ENCODE data around the gene ZNF385D.

Gene ZNF385D

DNA sequence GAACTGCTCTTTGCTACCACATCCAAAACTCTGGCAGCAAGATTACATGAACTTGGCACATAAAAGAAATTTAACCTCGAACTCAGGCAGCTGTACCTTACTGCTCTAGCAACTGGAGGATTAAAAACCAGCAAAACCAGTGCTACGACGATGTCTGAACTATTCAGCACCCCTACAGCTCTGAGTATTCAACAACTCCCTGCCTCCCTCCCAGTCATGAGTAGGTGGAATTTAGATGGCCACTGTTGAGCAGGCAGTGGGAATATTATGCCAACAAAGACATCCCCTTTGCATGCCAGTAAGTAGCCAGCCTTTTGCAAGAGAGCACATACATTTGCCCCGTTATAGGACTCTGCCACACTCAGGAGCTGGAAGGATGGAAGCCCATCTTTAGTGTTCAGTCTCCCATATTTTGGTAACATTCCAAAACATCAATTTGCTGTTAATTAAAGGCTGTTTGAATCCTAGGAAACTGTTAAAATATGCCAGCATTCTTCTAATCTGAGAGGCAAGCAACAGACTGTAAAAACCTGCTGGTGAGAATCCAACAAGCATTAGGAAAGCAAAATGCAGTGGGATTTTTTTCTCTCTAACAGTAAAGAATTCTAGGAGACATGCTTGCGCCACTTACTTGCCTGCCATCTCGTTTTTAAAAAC, 85.4 kb downstream of the ZNF385D start:
- no peak for DNase-seq

DNA sequence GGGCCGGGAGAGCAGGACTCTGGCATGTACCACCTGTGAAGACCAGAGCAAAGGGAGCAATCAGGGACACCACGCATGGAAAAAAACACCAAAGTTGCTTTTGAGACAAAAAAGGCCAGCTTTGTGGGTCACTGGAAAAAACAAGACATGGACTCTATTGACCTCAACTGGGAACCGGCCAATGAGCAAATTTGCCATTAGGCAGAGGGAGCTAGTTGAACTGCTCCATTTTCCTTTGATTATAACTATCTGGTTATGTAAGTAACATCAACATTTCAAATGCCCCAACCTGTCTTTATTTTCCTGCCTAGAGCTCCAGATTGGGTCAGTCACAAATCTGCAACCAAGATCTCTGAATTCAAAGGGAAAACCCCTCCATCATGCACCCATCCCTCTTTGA, 86.0 kb downstream of the ZNF385D start:
- no peak for DNase-seq

GRCh38 chr3:21662403-21662802, 88.6 kb downstream of the ZNF385D start:
- DNase-seq, result no peak

DNA sequence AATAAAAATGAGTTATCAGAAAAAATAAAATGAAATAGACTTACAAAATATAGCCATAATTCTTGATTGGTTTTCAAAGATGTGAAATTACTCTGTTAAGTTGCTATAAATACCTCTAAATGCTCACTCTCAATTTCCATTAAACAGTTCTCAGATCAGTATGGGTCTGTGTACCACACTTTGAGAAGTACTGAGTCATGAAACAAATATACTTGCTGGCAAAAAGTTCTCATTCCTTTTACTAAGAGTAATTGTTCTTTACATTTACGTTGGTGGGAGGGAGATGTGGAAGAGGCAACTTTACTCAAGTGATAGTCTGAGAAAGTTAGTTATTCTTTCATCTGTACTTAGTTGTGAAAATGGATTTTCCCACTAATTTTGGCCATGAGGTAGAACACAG, 96.3 kb downstream of the ZNF385D start:
- no peak for DNase-seq

DNA sequence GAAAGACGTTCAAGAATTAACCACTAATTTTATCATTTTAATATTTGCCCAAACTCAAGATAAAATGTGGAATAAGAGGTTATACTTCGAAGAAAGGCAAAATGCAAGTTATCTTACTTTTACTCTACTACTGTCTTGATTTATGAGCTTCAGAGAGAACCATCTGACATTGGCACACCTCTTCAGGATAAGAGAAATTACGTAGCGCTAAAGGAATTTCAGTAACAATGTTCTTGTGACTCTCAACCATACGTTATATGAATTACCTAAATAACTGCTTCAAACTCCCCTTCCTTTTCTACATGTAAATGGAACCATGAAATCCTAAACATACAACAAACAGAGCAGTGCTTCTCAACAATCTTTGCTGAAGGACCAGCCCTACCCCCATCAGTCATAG, 96.8 kb downstream of the ZNF385D start:
- no peak for DNase-seq

- no peak for DNase-seq
Measured at GRCh38 chr3:21649519-21649918, 101.5 kb downstream of the ZNF385D start.

DNA sequence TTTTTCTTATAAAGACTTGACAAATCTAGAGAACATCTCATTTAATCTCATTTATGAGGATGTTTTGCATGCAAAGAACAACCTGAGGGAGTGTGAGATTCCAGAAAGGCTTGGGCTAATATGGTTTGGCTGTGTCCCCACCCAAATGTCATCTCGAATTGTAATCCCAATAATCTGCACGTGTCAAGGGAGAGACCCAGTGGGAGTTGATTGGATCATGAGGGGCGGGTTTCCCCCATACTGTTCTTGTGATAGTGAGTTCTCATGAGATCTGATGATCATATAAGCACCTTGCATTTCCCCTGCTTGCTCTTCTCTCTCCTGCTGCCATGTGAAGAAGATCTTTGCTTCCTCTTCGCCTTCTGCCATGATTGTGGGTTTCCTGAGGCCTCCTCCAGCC, 103.0 kb downstream of the ZNF385D start:
- no peak for DNase-seq

GRCh38 chr3:21645121-21645897, 105.7 kb downstream of the ZNF385D start:
- no peak for DNase-seq

DNA sequence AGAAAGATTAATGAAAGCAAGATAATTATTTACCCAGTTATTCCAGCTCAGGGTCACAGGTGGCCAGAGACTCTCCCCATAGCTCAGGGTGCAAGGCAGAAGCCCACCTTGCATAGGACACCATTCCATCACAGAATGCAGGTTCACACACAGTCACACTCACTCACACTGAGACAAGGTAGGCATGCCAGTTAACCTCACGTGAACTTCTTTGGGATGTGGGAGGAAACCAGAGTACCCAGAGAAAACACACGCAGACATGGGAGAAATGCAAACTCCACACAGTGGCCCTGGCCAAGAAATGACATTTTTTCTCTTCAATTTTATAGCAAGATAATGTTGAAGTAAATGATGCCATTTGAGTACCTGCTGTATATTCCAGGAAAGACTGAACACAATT, 106.7 kb downstream of the ZNF385D start:
- no peak for DNase-seq

DNA sequence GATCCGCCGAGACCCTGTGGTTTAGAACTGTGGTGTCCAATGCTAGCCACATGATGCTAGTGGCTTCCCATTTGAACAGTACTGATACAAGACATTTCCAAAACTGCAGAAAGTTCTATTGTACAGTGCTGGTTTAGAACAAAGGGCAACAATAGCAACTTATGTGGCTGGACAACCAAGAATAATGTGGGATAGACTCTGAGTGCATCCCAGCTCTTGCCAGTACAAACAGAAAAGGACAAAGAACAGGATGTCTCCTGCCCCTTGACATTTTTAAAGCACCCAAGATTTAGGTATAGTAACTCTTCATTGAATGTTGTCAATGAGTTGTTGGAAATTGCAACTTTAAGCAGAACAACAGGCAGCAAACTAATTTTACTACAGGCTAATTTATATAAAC, 107.3 kb downstream of the ZNF385D start:
- DNase-seq, result no peak

- no peak for DNase-seq
Measured at GRCh38 chr3:21642433-21642832, 108.6 kb downstream of the ZNF385D start.

DNA sequence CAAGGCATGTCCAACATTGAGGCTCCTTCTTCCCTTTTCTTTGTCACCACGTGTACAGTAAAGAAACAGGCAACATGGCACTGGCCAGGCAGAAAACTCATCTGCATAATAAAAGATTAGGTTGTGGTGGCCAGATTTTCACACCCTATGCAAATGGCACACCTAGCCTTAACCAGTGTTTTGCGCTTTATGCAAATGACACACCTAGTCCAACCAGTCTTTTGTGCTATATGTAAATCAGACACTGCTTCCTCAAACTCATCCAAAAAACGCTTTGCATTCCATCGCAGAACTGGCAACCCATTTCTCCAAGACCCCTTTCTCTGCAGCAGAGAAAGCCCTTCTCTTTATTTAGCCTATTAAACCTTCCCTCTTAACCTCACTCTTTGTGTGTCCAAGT, 109.1 kb downstream of the ZNF385D start:
- no peak for DNase-seq

- DNase-seq, result no peak
Measured at GRCh38 chr3:21638488-21638887, 112.5 kb downstream of the ZNF385D start.

DNA sequence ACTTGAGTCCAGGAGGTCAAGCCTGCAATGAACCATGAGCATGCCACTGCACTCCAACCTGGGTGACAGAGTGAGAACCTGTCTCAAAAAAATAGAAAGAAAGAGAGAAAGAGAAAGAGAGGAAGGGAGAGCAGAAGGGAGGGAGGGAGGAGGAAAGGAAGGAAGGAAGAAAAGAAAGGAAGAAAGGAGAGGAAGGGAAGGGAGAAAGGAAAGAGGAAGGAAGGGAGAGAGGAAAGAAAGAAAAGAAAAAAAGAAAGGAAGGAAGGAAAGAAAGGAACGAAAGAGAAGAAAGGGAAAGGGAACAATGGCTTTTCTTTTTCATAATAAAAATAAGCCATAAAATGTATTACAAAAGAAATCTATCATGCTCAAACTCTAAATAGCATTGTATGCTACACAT, 116.9 kb downstream of the ZNF385D start:
- no peak for DNase-seq

- DNase-seq, result no peak
Measured at GRCh38 chr3:21624524-21624923, 126.5 kb downstream of the ZNF385D start.

GRCh38 chr3:21621181-21621651, 129.8 kb downstream of the ZNF385D start:
- DNase-seq, result no peak

GRCh38 chr3:21620511-21621155, 130.4 kb downstream of the ZNF385D start:
- DNase-seq, result no peak

- no peak for DNase-seq
Measured at GRCh38 chr3:21618695-21619094, 132.3 kb downstream of the ZNF385D start.

DNA sequence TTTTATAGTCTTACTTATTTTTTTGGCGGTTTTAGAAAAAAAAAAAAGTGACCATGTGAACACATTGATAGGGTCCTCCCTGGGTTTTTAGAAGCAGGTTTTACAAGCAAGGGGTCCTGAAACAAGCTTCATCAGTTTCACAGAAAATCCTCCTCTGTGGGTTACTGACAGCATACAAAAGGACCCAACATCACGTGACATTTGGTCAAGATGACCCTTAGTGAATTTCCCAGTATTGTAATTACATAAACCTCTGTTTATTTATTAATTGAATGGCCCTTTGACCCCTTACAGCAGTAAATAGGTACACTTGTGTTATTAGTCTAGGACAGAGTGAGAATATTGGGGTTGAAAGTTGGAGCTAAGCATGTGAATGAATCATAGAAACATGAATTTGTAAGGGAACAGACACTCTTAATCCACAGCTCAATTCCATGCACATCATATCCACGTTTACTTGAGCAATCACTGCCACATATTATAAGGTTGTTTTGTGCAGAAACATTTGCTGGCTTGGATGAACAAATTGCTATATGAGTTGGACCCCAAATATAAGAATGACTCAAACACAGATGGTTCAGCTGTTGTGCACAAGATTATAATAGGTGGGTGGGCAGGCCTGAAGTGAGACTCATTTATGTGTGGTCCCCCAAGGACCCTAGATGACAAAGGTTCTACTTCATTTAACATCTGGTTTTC, 137.5 kb downstream of the ZNF385D start:
- DNase-seq, result no peak

- DNase-seq, result no peak
Measured at GRCh38 chr3:21601178-21601577, 149.8 kb downstream of the ZNF385D start.

DNA sequence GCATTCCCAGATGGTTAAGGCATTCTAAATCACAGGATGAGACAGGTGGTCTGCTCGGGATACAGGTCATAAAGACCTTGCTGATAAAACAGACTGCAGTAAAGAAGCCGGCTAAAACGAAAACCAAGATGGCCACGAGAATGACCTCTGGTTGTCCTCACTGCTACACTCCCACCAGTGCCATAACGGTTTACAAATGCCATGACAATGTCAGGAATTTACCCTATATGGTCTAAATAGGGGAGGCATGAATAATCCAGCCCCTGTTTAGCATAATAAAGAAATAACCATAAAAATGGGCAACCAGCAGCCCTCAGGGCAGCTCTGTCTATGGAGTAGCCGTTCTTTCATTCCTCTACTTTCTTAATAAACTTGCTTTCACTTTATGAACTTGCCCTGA, 151.1 kb downstream of the ZNF385D start:
- no peak for DNase-seq

GRCh38 chr3:21592828-21593227, 158.2 kb downstream of the ZNF385D start:
- no peak for DNase-seq

DNA sequence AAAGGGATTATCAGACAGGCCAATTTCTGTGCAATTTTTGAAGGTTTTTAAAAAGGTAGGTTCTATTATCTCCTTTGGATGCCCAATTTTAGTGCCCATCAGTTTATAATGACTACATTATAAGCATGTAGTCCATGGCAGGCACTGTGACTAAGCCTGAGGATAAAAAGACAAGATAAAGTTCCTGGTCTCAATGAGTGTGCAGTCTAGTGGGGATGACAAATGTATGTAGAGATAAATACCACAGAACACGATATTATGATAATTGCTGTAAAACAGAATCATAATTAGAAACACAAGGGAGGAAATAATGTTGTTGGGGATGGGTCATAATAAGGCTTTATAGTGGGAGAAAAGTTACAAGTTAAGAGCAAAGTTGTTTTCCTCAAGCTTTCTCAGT, 163.1 kb downstream of the ZNF385D start:
- no peak for DNase-seq

Data from activated gamma-delta T cell treated with Interleukin-2 at 50 U/mL for 16 hours (primary cell).